Gastroesophageal sphincter (tissue), 4 donors: ENCODE results near the gene PPP4R3A. TPM values are rescaled to one million over a fixed set of nuclear protein-coding genes. Genes with fewer than 3 reads are reported as not detected.

Experiments used
- ATAC-seq: fragments of 150-250 bp; one replicate; pipeline ENCODE4 v1.9.1; 2016; ENCODE audit warnings: mild to moderate bottlenecking, moderate library complexity
- H3K27ac ChIP-seq, 4 donors: fragments of 200-600 bp; sonication (generic) in 3 of 4; 1 replicate in 3 of 4; 2 replicates in 1 of 4; pipeline ENCODE4 v1.5.1; 2016 to 2019
- H3K27me3 ChIP-seq: fragments of 200-600 bp; sonication (generic); one replicate; pipeline ENCODE4 v1.5.1; 2019
- H3K36me3 ChIP-seq, 2 donors: fragments of 200-600 bp; sonication (generic); one replicate each; pipeline ENCODE4 v1.5.1; 2019; ENCODE audit warnings: control low read depth in 1 of 2
- H3K4me1 ChIP-seq, 3 donors: fragments of 200-600 bp; sonication (generic); 1 replicate in 2 of 3; 2 replicates in 1 of 3; pipeline ENCODE4 v1.5.1; 2016 to 2019; ENCODE audit warnings: control low read depth in 2 of 3
- H3K4me3 ChIP-seq, 2 donors: fragments of 200-600 bp; sonication (generic); one replicate each; pipeline ENCODE4 v1.5.1; 2019; ENCODE audit warnings: mild to moderate bottlenecking in 1 of 2, moderate library complexity in 1 of 2
- H3K9me3 ChIP-seq, 3 donors: fragments of 200-600 bp; sonication (generic); one replicate each; pipeline ENCODE4 v1.5.1; 2017 to 2019; ENCODE audit warnings: control low read depth in 2 of 3
- CTCF ChIP-seq, 4 experiments: fragments of 200-600 bp in 2 of 4; fragments of 450-650 bp in 2 of 4; sonication (generic) in 1 of 4; IDR thresholded peaks; one replicate each; pipeline ENCODE4 v1.5.1; 2017 to 2019; ENCODE audit warnings: antibody characterized with exemption in 4 of 4, mild to moderate bottlenecking in 2 of 4, moderate library complexity in 2 of 4
- EP300 ChIP-seq: sonication (generic); formaldehyde crosslinking; IDR thresholded peaks from one replicate; pipeline ENCODE4 v1.6.1; 2017; ENCODE audit warnings: antibody characterized with exemption, mild to moderate bottlenecking
- POLR2A ChIP-seq, 2 donors: fragments of 450-650 bp; IDR thresholded peaks; one replicate each; pipeline ENCODE4 v1.6.1; 2017; ENCODE audit warnings: antibody characterized with exemption in 2 of 2, mild to moderate bottlenecking in 2 of 2, moderate library complexity in 1 of 2
- POLR2AphosphoS5 ChIP-seq: sonication (generic); formaldehyde crosslinking; IDR thresholded peaks from one replicate; pipeline ENCODE4 v1.6.1; 2017; ENCODE audit warnings: antibody characterized with exemption
- WGBS, 2 donors: methylation state at CpG; one replicate each; pipeline ENCODE4 v1.1.5; 2018; ENCODE audit warnings: low coverage in 1 of 2; 5-methylcytosine and 5-hydroxymethylcytosine counted together
- total RNA-seq, 4 donors: library from RNA; depleted of rRNA; stranded (reverse); fragments of >200 nt; gene quantifications; one replicate each; pipeline ENCODE4 v1.1.0, GENCODE V29; 2016

Gene PPP4R3A
- total RNA-seq, 4 donors from 2014 or later, result 66.5 to 108 (median 77.4) TPM

DNA sequence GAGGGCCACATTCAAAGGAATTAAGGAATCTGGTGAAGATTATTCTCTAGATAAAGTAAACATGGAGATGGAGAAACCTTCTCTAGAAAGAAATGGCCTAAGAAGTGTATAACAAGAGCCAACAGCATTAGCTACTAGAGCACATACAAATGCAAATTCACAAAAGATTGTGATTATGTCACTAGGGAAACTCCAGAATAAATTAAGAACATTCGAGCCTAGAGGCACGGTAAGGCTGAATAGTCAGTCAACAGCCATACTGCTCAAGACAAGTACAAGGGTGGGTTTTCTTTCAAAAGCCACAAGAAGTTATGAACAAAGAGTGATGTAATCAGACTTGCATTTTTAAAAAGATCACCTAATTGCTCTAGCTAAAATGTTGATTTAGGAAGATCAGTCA, 25.4 kb downstream of the PPP4R3A start:
- H3K27ac ChIP-seq, result no peak overlapping the region
- no peak overlapping the region for H3K4me3 ChIP-seq
- TF ChIP-seq CTCF (IDR thresholded peaks at IDR 0.05), result no peak
- no peak for TF ChIP-seq POLR2A (IDR thresholded peaks at IDR 0.05)
- no peak for TF ChIP-seq EP300
- no peak for TF ChIP-seq POLR2AphosphoS5
- H3K9me3 ChIP-seq, result no peaks in the 10 kb centered on the region
- 59 to 86% methylated on average over 2 of the region's 2 CpGs for WGBS, 2 donors
- H3K4me1 ChIP-seq, result peaks cover 6 to 37% (median 6%) of the 10 kb centered on the region in 3 donors
- no peaks in the 10 kb centered on the region for H3K27me3 ChIP-seq
- H3K36me3 ChIP-seq, result peaks cover 0 to 77% of the 10 kb centered on the region in 2 donors
- ATAC-seq, result no peak

DNA sequence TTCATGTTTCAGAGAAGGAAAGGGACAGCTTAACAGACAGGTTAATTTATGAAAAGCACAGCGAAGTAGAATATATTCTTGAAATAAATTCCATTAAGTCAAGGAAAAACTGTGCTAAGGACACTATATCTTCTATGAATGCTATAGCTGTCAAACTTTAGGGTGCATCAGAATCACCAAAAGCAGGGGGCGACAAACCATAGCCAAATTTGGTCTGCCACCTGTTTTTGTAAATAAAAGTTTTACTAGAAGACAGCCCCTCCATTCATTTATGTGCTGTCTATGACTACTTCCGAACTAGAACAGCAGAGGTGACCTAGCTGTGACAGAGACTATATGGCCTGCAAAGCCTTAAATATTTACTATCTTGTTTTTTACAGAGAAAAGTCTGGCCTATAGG, 25.9 kb downstream of the PPP4R3A start:
- Histone ChIP-seq H3K27ac (no peak overlapping the region), H3K4me1 (peaks cover 6 to 40% (median 6%) of the 10 kb centered on the region in 3 donors), H3K27me3 (no peaks in the 10 kb centered on the region), H3K36me3 (peaks cover 0 to 77% of the 10 kb centered on the region in 2 donors), H3K9me3 (no peaks in the 10 kb centered on the region), H3K4me3 (no peak overlapping the region)
- TF ChIP-seq EP300 (no peak), POLR2AphosphoS5 (no peak), POLR2A (IDR thresholded peaks at IDR 0.05) (no peak), CTCF (IDR thresholded peaks at IDR 0.05) (no peak)
- no peak for ATAC-seq
- WGBS, 2 donors, result 60 to 81% methylated on average over 3 of the region's 3 CpGs

GRCh38 chr14:91482263-91483013, 27.7 kb downstream of the PPP4R3A start:
- Histone ChIP-seq H3K4me1 (peaks cover 6 to 50% (median 6%) of the 10 kb centered on the region in 3 donors), H3K4me3 (no peak overlapping the region), H3K36me3 (peaks cover 0 to 80% of the 10 kb centered on the region in 2 donors), H3K9me3 (no peaks in the 10 kb centered on the region), H3K27ac (peak overlapping the region in 1 of 4 donors; percentile 2), H3K27me3 (no peaks in the 10 kb centered on the region)
- peak; percentile 66 for ATAC-seq
- TF ChIP-seq POLR2A (IDR thresholded peaks at IDR 0.05) (no peak), EP300 (no peak), CTCF (IDR thresholded peaks at IDR 0.05) (no peak), POLR2AphosphoS5 (no peak)
- 33 to 60% methylated on average over 2 of the region's 2 CpGs for WGBS, 2 donors

DNA sequence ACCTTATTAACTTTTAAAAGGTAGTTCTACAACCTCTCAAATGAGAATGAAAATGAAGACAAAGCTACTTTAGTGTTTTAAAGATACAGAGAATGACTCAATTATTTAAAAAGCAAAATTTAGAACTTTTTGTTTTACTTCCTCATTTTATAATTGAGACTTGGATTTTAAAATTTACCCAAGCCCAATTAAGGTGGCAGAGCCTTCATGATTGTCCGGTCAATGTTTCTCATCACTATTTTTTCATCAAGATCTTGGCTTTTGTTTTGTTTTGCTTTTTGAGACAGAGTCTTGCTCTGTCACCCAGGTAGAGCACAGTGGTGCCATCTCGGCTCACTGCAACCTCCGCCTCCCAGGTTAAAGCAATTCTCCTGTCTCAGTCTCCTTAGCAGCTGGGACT, 32.7 kb downstream of the PPP4R3A start:
- peaks cover 11 to 95% of the 10 kb centered on the region in 2 donors for H3K36me3 ChIP-seq
- H3K27ac ChIP-seq, result no peak overlapping the region
- WGBS, 2 donors, result 92 to 97% methylated on average over 3 of the region's 3 CpGs
- H3K27me3 ChIP-seq, result no peaks in the 10 kb centered on the region
- ATAC-seq, result no peak
- no peak for TF ChIP-seq POLR2A (IDR thresholded peaks at IDR 0.05)
- no peak for TF ChIP-seq POLR2AphosphoS5
- TF ChIP-seq EP300, result no peak
- no peak for TF ChIP-seq CTCF (IDR thresholded peaks at IDR 0.05)
- H3K9me3 ChIP-seq, result no peaks in the 10 kb centered on the region
- H3K4me1 ChIP-seq, result peaks cover under 1 to 45% (median 3%) of the 10 kb centered on the region in 3 donors
- no peak overlapping the region for H3K4me3 ChIP-seq

GRCh38 chr14:91473046-91473445, 37.1 kb downstream of the PPP4R3A start:
- Histone ChIP-seq H3K4me3 (no peak overlapping the region), H3K36me3 (peaks cover 11 to 93% of the 10 kb centered on the region in 2 donors), H3K4me1 (peaks cover 0 to 12% (median 0%) of the 10 kb centered on the region in 3 donors), H3K9me3 (no peaks in the 10 kb centered on the region), H3K27me3 (no peaks in the 10 kb centered on the region), H3K27ac (no peak overlapping the region)
- WGBS, 2 donors, result 88 to 100% methylated on average over 2 of the region's 2 CpGs
- no peak for TF ChIP-seq EP300
- no peak for ATAC-seq
